ENCODE results near the gene SALL3.

- TF ChIP-seq EZH2 (IDR thresholded peaks at IDR 0.05): no peak
- TF ChIP-seq POLR2AphosphoS5 (IDR thresholded peaks at IDR 0.05; ENCODE audit: borderline replicate concordance, low read depth, low read length): no peak
- TF ChIP-seq FOXP2 (optimal IDR thresholded peaks at IDR 0.05; ENCODE audit: control extremely low read depth, extremely low read length, insufficient read depth): no peak
Observed at GRCh38 chr18:79010802-79011201, 31.2 kb downstream of the SALL3 start.

Data from SK-N-MC (cell line).